Endodermal cell (in vitro differentiated cells): Measurements from ENCODE around the gene HSPA9. TPM values are rescaled to one million over a fixed set of nuclear protein-coding genes. Genes with fewer than 3 reads are reported as not detected.
A peak's percentile ranks its signal among the peaks of the same experiment; 100 is the strongest.

Source experiments
- DNase-seq: peaks from one replicate; pipeline ENCODE4 v3.0.0-alpha.2; 2017
- H3K27ac ChIP-seq: 2 replicates; pipeline ENCODE4 v1.5.1; 2013; ENCODE audit warnings: mild to moderate bottlenecking, low read depth, low read length, moderate library complexity
- H3K27me3 ChIP-seq: 2 replicates; pipeline ENCODE4 v1.6.1; 2013; ENCODE audit warnings: mild to moderate bottlenecking, low read length, moderate library complexity; ENCODE audit not compliant: insufficient read depth, control insufficient read depth, poor library complexity, severe bottlenecking
- H3K36me3 ChIP-seq: 2 replicates; pipeline ENCODE4 v1.7.0; 2013; ENCODE audit warnings: mild to moderate bottlenecking, low read length, moderate library complexity; ENCODE audit not compliant: control insufficient read depth, insufficient read depth
- H3K4me1 ChIP-seq: one replicate; pipeline ENCODE4 v1.7.0; 2013; ENCODE audit warnings: low read length; ENCODE audit not compliant: control insufficient read depth, insufficient read depth
- H3K4me3 ChIP-seq: 2 replicates; pipeline ENCODE4 v1.5.1; 2013; ENCODE audit warnings: mild to moderate bottlenecking, low read length, moderate library complexity
- H3K9ac ChIP-seq: 2 replicates; pipeline ENCODE4 v1.6.1; 2013; ENCODE audit warnings: mild to moderate bottlenecking, low read length, moderate library complexity; ENCODE audit not compliant: poor library complexity, severe bottlenecking; ENCODE audit errors: extremely low read depth
- H3K9me3 ChIP-seq: 2 replicates; pipeline ENCODE4 v1.6.1; 2013; ENCODE audit warnings: mild to moderate bottlenecking, low read length, moderate library complexity; ENCODE audit not compliant: control insufficient read depth
- H3K27ac Mint-ChIP-seq: 2 replicates; pipeline ENCODE4 v1.8.0; 2020; ENCODE audit warnings: mixed read lengths
- H3K27me3 Mint-ChIP-seq: 2 replicates; pipeline ENCODE4 v1.8.0; 2021; ENCODE audit warnings: mild to moderate bottlenecking, mixed read lengths; ENCODE audit not compliant: insufficient read depth
- H3K36me3 Mint-ChIP-seq: 2 replicates; pipeline ENCODE4 v1.8.0; 2020; ENCODE audit warnings: low read depth, mixed read lengths
- H3K4me1 Mint-ChIP-seq: 2 replicates; pipeline ENCODE4 v1.8.0; 2020; ENCODE audit warnings: mixed read lengths
- H3K4me3 Mint-ChIP-seq: 2 replicates; pipeline ENCODE4 v1.8.0; 2020; ENCODE audit warnings: mild to moderate bottlenecking, moderate library complexity, mixed read lengths
- H3K9me3 Mint-ChIP-seq: 2 replicates; pipeline ENCODE4 v1.8.0; 2020; ENCODE audit warnings: mild to moderate bottlenecking, mixed read lengths
- CTCF ChIP-seq: fragments of 200-600 bp; sonication (generic); conservative IDR thresholded peaks from 2 replicates; pipeline ENCODE4 v1.5.0; 2021; ENCODE audit warnings: antibody characterized with exemption, mild to moderate bottlenecking
- WGBS, 2 experiments: methylation state at CpG; one replicate each; pipeline versions ENCODE4 v1.1.5 to v1.1.7; 2013; ENCODE audit warnings: missing lambda C conversion rate in 2 of 2, mixed read lengths in 1 of 2; ENCODE audit not compliant: insufficient coverage in 1 of 2, insufficient read length in 1 of 2; 5-methylcytosine and 5-hydroxymethylcytosine counted together
- total RNA-seq, 2 donors: library from RNA; stranded (reverse); fragmentation: NEBNext Ultra II Directional in 1 of 2; extraction: Animal tissue kit (Norgen Biotek cat#: 25700) in 1 of 2; gene quantifications; 2 replicates in 1 of 2; 3 replicates in 1 of 2; pipeline ENCODE4 v1.2.1, GENCODE V29; 2021

The HSPA9 gene
- total RNA-seq, 2 donors from 2014 or later: 201 to 212 TPM

DNA sequence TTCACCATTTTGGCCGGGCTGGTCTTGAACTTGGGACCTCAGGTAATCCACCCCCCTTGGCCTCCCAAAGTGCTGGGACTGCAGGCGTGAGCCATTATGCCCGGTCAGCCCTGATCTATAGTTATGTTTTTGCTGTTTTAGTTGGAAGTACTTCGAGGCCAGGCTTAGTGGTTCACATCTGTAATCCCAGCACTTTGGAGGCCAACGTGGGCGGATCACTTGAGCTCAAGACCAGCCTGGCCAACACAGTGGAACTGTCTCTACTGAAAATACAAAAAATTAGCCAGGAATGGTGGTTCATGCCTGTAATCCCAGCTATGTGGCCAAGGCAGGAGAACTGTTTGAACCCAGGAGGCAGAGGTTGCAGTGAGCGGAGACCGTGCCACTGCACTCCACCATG is 2.0 kb downstream of the HSPA9 start:
- no peak for DNase-seq
- H3K4me1 Mint-ChIP-seq: peaks cover 10% of the 10 kb centered on the region
- H3K27ac Mint-ChIP-seq: peak overlapping the region; percentile 26
- 78 to 92% methylated on average over 4 to 8 of the region's 8 CpGs for WGBS, 2 experiments
- TF ChIP-seq CTCF: no peak
- Histone ChIP-seq H3K27me3 (no peaks in the 10 kb centered on the region), H3K4me3 (peak overlapping the region; percentile 99), H3K36me3 (peaks cover 56% of the 10 kb centered on the region), H3K9ac (no peak overlapping the region), H3K4me1 (no peaks in the 10 kb centered on the region), H3K9me3 (no peaks in the 10 kb centered on the region), H3K27ac (no peak overlapping the region)
- no peaks in the 10 kb centered on the region for H3K27me3 Mint-ChIP-seq
- peaks cover 58% of the 10 kb centered on the region for H3K36me3 Mint-ChIP-seq
- peak overlapping the region; percentile 99 for H3K4me3 Mint-ChIP-seq
- peaks cover 6% of the 10 kb centered on the region for H3K9me3 Mint-ChIP-seq

DNA sequence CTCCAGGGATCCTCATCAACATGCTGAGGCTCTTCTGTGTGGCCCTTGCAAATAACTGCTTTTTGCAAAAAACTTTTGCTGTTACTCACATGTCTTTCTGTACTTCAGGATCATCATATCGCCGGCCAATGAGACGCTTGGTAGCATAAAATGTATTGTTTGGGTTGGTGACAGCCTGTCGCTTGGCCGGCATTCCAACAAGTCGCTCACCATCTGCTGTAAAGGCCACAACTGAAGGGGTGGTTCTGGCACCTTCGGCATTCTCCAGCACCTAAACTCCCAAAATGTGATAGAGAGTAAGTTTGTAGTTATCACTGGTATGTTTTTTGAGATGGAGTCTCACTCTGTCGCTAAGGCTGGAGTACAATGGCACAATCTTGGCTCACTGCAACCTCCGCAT is 4.3 kb downstream of the HSPA9 start:
- peaks cover 78% of the 10 kb centered on the region for H3K36me3 ChIP-seq
- no peak overlapping the region for H3K9ac ChIP-seq
- H3K4me1 Mint-ChIP-seq: peaks cover 9% of the 10 kb centered on the region
- H3K27me3 ChIP-seq: no peaks in the 10 kb centered on the region
- H3K36me3 Mint-ChIP-seq: peaks cover 79% of the 10 kb centered on the region
- no peaks in the 10 kb centered on the region for H3K9me3 ChIP-seq
- H3K4me3 Mint-ChIP-seq: no peak overlapping the region
- no peaks in the 10 kb centered on the region for H3K4me1 ChIP-seq
- H3K27ac Mint-ChIP-seq: no peak overlapping the region
- H3K27me3 Mint-ChIP-seq: no peaks in the 10 kb centered on the region
- DNase-seq: no peak
- H3K9me3 Mint-ChIP-seq: peaks cover 2% of the 10 kb centered on the region
- 95 to 99% methylated on average over 8 to 9 of the region's 9 CpGs for WGBS, 2 experiments
- no peak for TF ChIP-seq CTCF
- no peak overlapping the region for H3K27ac ChIP-seq
- H3K4me3 ChIP-seq: no peak overlapping the region

- H3K4me1 Mint-ChIP-seq: peaks cover 8% of the 10 kb centered on the region
- no peaks in the 10 kb centered on the region for H3K4me1 ChIP-seq
- H3K9me3 ChIP-seq: no peaks in the 10 kb centered on the region
- WGBS, 2 experiments: 84 to 96% methylated on average over 7 of the region's 7 CpGs
- H3K36me3 ChIP-seq: peaks cover 89% of the 10 kb centered on the region
- no peaks in the 10 kb centered on the region for H3K27me3 ChIP-seq
- H3K27ac ChIP-seq: no peak overlapping the region
- no peak for DNase-seq
- H3K36me3 Mint-ChIP-seq: peaks cover 89% of the 10 kb centered on the region
- no peak overlapping the region for H3K4me3 Mint-ChIP-seq
- no peak overlapping the region for H3K4me3 ChIP-seq
- TF ChIP-seq CTCF: no peak
- no peaks in the 10 kb centered on the region for H3K9me3 Mint-ChIP-seq
- no peak overlapping the region for H3K9ac ChIP-seq
- H3K27ac Mint-ChIP-seq: no peak overlapping the region
- H3K27me3 Mint-ChIP-seq: no peaks in the 10 kb centered on the region
Measured at GRCh38 chr5:138569782-138570181, 5.4 kb downstream of the HSPA9 start.
